DOHH2 (cell line): Measurements from ENCODE around the gene CDKN2AIP.

ENCODE experiments used
- H3F3A ChIP-seq: fragments of 200-600 bp; sonication (generic), shearing (Covaris generic); 2 replicates; pipeline ENCODE4 v1.6.0; 2016; ENCODE audit warnings: antibody characterized with exemption, mild to moderate bottlenecking; ENCODE audit not compliant: control insufficient read depth, insufficient read depth
- H3K27ac ChIP-seq: fragments of 200-600 bp; sonication (generic); 2 replicates; pipeline ENCODE4 v1.5.1; 2014; ENCODE audit warnings: low read depth, mild to moderate bottlenecking, low read length, moderate library complexity
- H3K27me3 ChIP-seq: fragments of 200-600 bp; sonication (generic); 2 replicates; pipeline ENCODE4 v1.6.1; 2014; ENCODE audit warnings: mild to moderate bottlenecking, low read length, mixed read lengths; ENCODE audit not compliant: control insufficient read depth
- H3K36me3 ChIP-seq: fragments of 200-600 bp; sonication (generic); 2 replicates; pipeline ENCODE4 v1.6.1; 2014; ENCODE audit warnings: mild to moderate bottlenecking, low read length, moderate library complexity, mixed read lengths; ENCODE audit not compliant: control insufficient read depth
- H3K4me1 ChIP-seq: fragments of 200-600 bp; sonication (generic); 2 replicates; pipeline ENCODE4 v1.6.1; 2014; ENCODE audit warnings: mild to moderate bottlenecking, low read length, mixed read lengths; ENCODE audit not compliant: control insufficient read depth
- H3K4me2 ChIP-seq: fragments of 200-600 bp; sonication (generic); 2 replicates; pipeline ENCODE4 v1.6.0; 2014; ENCODE audit warnings: mild to moderate bottlenecking, low read length, moderate library complexity
- H3K4me3 ChIP-seq: fragments of 200-600 bp; sonication (generic); 2 replicates; pipeline ENCODE4 v1.5.1; 2014; ENCODE audit warnings: mild to moderate bottlenecking, low read length, mixed read lengths
- H3K79me2 ChIP-seq: fragments of 200-600 bp; sonication (generic); 2 replicates; pipeline ENCODE4 v1.6.1; 2014; ENCODE audit warnings: mild to moderate bottlenecking, low read length, mixed read lengths; ENCODE audit not compliant: control insufficient read depth
- H3K9me2 ChIP-seq: fragments of 200-600 bp; sonication (generic); replicated peaks from 2 replicates; pipeline ENCODE4 v1.6.1; 2014; ENCODE audit warnings: mild to moderate bottlenecking, low read length, mixed read lengths; ENCODE audit not compliant: control insufficient read depth
- H3K9me3 ChIP-seq: fragments of 200-600 bp; sonication (generic); 2 replicates; pipeline ENCODE4 v1.6.1; 2014; ENCODE audit warnings: antibody characterized with exemption, low read length, mixed read lengths; ENCODE audit not compliant: control insufficient read depth, insufficient read depth
- H4K20me1 ChIP-seq: fragments of 200-600 bp; sonication (generic); 2 replicates; pipeline ENCODE4 v1.6.0; 2014; ENCODE audit warnings: low read depth, mild to moderate bottlenecking, antibody characterized with exemption, low read length, moderate library complexity; ENCODE audit not compliant: control insufficient read depth, insufficient read depth
- CTCF ChIP-seq: fragments of 200-600 bp; sonication (generic); IDR thresholded peaks from one replicate; pipeline ENCODE4 v1.5.1; 2014; ENCODE audit warnings: antibody characterized with exemption, mild to moderate bottlenecking, low read depth, low read length; ENCODE audit not compliant: poor library complexity, severe bottlenecking
- EZH2phosphoT487 ChIP-seq: fragments of 200-600 bp; sonication (generic); IDR thresholded peaks from 2 replicates; pipeline ENCODE4 v1.6.1; 2017; ENCODE audit warnings: borderline replicate concordance, mild to moderate bottlenecking, antibody characterized with exemption, low read length, moderate library complexity, mixed read lengths

The CDKN2AIP gene

GRCh38 chr4:183397741-183398297, 46.6 kb upstream of the CDKN2AIP start:
- peak overlapping the region; percentile 77 for H3K4me2 ChIP-seq
- no peaks in the 10 kb centered on the region for H3F3A ChIP-seq
- H3K27ac ChIP-seq: no peak overlapping the region
- peak overlapping the region; percentile 62; the same call in 1 of the 2 replicates for H3K4me3 ChIP-seq
- no peaks in the 10 kb centered on the region for H3K36me3 ChIP-seq
- TF ChIP-seq CTCF (no peak), EZH2phosphoT487 (no peak)
- H3K79me2 ChIP-seq: no peaks in the 10 kb centered on the region
- H3K27me3 ChIP-seq: peaks cover 11% of the 10 kb centered on the region
- no peaks in the 10 kb centered on the region for H3K9me3 ChIP-seq
- H3K4me1 ChIP-seq: peaks cover 14% of the 10 kb centered on the region
- no peaks in the 10 kb centered on the region for H3K9me2 ChIP-seq
- no peaks in the 10 kb centered on the region for H4K20me1 ChIP-seq

- H3K27me3 ChIP-seq: peaks cover 11% of the 10 kb centered on the region
- H3F3A ChIP-seq: no peaks in the 10 kb centered on the region
- TF ChIP-seq EZH2phosphoT487: no peak
- peak; percentile 53 for TF ChIP-seq CTCF
- no peaks in the 10 kb centered on the region for H3K79me2 ChIP-seq
- no peaks in the 10 kb centered on the region for H3K9me3 ChIP-seq
- peaks cover 14% of the 10 kb centered on the region for H3K4me1 ChIP-seq
- H3K4me2 ChIP-seq: peak overlapping the region; percentile 77
- H4K20me1 ChIP-seq: no peaks in the 10 kb centered on the region
- H3K9me2 ChIP-seq: no peaks in the 10 kb centered on the region
- H3K4me3 ChIP-seq: peak overlapping the region; percentile 62
- no peaks in the 10 kb centered on the region for H3K36me3 ChIP-seq
- H3K27ac ChIP-seq: no peak overlapping the region
Observed at GRCh38 chr4:183398298-183399125, 45.9 kb upstream of the CDKN2AIP start.

GRCh38 chr4:183399126-183399522, 45.3 kb upstream of the CDKN2AIP start:
- Histone ChIP-seq H3K36me3 (no peaks in the 10 kb centered on the region), H3K4me1 (peaks cover 14% of the 10 kb centered on the region), H3K79me2 (no peaks in the 10 kb centered on the region), H3F3A (no peaks in the 10 kb centered on the region), H3K4me3 (peak overlapping the region; percentile 62), H3K9me3 (no peaks in the 10 kb centered on the region), H4K20me1 (no peaks in the 10 kb centered on the region), H3K27me3 (peaks cover 11% of the 10 kb centered on the region), H3K4me2 (peak overlapping the region; percentile 77), H3K27ac (no peak overlapping the region), H3K9me2 (no peaks in the 10 kb centered on the region)
- TF ChIP-seq CTCF (no peak), EZH2phosphoT487 (no peak)
